ENCODE measurements around the gene COQ10A. TPM values are rescaled to one million over a fixed set of nuclear protein-coding genes. Genes with fewer than 3 reads are reported as not detected.

COQ10A gene
- total and polyA plus RNA-seq, 9 of the 15 experiments (the other 6 are each of a cell fraction or from before 2014, with no cell fraction given): 3.1 to 26.4 (median 12.7) TPM

DNA sequence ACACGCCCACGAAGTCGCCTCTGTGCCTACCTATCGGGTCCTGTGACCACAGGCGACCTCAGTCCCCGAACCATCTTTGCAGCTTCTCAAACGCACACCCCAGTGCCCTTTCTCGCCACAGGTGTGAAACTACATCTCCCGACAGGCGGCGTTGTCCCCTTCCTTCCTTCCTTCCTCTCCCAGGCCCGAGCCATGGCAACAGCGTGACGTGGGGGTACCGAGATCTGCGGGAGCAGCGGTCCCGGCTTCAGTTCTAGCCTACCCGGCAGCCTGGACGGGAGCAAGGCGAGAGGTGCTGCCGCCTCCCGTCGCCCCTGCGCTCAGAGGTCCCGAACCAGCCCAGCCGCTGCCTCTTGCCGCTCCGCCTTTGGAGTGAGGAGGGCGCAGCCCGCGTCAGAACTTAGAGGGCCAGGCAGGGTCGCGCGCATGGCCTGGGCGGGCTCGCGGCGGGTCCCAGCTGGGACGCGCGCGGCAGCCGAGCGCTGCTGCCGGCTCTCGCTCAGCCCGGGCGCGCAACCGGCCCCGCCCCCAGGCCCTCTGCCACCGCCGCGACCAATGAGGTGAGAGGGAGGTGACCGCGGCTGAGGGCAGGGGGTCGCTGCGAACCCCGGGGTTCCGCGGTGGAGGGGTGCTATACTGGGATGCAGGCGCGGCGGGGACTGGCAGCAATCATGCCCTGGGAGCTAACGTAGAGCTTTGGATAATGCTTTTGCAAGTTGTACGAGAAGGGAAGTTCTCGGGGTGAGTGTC is at the start of gene COQ10A (continued):
- TF ChIP-seq NR2C1 (IDR thresholded peaks at IDR 0.05): peak; percentile 12; the same call in 1 of the 2 replicates
- TF ChIP-seq NR2C1 (tag; IDR thresholded peaks at IDR 0.05): peak; percentile 59
- TF ChIP-seq POLR2H (tag; IDR thresholded peaks at IDR 0.05; ENCODE audit: low read depth): peak; percentile 62; the same call in 1 of the 2 replicates
- TF ChIP-seq CHD4 (IDR thresholded peaks at IDR 0.05; ENCODE audit: insufficient read depth, insufficient replicate concordance, low read depth, low read length, poor library complexity, severe bottlenecking): no peak
- TF ChIP-seq PHB2 (IDR thresholded peaks at IDR 0.05; ENCODE audit: low read depth): no peak
- TF ChIP-seq ATF1 (CRISPR knock-in tag; IDR thresholded peaks at IDR 0.05): peak; percentile 8; the same call in 1 of the 2 replicates
- peak; percentile 94 for TF ChIP-seq ATF1 (tag; IDR thresholded peaks at IDR 0.05)
- TF ChIP-seq SMARCC2 (IDR thresholded peaks at IDR 0.05; ENCODE audit: low read depth): no peak
- TF ChIP-seq THRAP3 (IDR thresholded peaks at IDR 0.05; ENCODE audit: borderline replicate concordance): no peak
- peak; percentile 81 for TF ChIP-seq ZNF583 (CRISPR knock-in tag; IDR thresholded peaks at IDR 0.05)
- TF ChIP-seq, protein P1, sequence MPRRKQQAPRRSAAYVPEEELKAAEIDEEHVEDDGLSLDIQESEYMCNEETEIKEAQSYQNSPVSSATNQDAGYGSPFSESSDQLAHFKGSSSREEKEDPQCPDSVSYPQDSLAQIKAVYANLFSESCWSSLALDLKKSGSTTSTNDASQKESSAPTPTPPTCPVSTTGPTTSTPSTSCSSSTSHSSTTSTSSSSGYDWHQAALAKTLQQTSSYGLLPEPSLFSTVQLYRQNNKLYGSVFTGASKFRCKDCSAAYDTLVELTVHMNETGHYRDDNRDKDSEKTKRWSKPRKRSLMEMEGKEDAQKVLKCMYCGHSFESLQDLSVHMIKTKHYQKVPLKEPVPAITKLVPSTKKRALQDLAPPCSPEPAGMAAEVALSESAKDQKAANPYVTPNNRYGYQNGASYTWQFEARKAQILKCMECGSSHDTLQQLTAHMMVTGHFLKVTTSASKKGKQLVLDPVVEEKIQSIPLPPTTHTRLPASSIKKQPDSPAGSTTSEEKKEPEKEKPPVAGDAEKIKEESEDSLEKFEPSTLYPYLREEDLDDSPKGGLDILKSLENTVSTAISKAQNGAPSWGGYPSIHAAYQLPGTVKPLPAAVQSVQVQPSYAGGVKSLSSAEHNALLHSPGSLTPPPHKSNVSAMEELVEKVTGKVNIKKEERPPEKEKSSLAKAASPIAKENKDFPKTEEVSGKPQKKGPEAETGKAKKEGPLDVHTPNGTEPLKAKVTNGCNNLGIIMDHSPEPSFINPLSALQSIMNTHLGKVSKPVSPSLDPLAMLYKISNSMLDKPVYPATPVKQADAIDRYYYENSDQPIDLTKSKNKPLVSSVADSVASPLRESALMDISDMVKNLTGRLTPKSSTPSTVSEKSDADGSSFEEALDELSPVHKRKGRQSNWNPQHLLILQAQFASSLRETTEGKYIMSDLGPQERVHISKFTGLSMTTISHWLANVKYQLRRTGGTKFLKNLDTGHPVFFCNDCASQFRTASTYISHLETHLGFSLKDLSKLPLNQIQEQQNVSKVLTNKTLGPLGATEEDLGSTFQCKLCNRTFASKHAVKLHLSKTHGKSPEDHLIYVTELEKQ (CRISPR knock-in tag; IDR thresholded peaks at IDR 0.05): no peak
- TF ChIP-seq SRF (CRISPR knock-in tag; IDR thresholded peaks at IDR 0.05): no peak
- peak; percentile 91 for TF ChIP-seq RFX1 (IDR thresholded peaks at IDR 0.05)
- no peak for TF ChIP-seq PHB (CRISPR knock-in tag; IDR thresholded peaks at IDR 0.05)
- no peak for TF ChIP-seq NCOR1 (IDR thresholded peaks at IDR 0.05)
- TF ChIP-seq, protein P2, sequence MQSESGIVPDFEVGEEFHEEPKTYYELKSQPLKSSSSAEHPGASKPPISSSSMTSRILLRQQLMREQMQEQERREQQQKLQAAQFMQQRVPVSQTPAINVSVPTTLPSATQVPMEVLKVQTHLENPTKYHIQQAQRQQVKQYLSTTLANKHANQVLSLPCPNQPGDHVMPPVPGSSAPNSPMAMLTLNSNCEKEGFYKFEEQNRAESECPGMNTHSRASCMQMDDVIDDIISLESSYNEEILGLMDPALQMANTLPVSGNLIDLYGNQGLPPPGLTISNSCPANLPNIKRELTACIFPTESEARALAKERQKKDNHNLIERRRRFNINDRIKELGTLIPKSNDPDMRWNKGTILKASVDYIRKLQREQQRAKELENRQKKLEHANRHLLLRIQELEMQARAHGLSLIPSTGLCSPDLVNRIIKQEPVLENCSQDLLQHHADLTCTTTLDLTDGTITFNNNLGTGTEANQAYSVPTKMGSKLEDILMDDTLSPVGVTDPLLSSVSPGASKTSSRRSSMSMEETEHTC (IDR thresholded peaks at IDR 0.05): no peak
- TF ChIP-seq ZNF445 (CRISPR knock-in tag; IDR thresholded peaks at IDR 0.05; ENCODE audit: low read depth): no peak
- TF ChIP-seq, protein P3, sequence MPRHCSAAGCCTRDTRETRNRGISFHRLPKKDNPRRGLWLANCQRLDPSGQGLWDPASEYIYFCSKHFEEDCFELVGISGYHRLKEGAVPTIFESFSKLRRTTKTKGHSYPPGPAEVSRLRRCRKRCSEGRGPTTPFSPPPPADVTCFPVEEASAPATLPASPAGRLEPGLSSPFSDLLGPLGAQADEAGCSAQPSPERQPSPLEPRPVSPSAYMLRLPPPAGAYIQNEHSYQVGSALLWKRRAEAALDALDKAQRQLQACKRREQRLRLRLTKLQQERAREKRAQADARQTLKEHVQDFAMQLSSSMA (CRISPR knock-in tag; IDR thresholded peaks at IDR 0.05): no peak
- TF ChIP-seq NFYB (IDR thresholded peaks at IDR 0.05; ENCODE audit: extremely low read depth, insufficient read length): peak; percentile 40
- no peak for TF ChIP-seq GTF2F1 (IDR thresholded peaks at IDR 0.05; ENCODE audit: low read depth, low read length)
- TF ChIP-seq, protein P4, sequence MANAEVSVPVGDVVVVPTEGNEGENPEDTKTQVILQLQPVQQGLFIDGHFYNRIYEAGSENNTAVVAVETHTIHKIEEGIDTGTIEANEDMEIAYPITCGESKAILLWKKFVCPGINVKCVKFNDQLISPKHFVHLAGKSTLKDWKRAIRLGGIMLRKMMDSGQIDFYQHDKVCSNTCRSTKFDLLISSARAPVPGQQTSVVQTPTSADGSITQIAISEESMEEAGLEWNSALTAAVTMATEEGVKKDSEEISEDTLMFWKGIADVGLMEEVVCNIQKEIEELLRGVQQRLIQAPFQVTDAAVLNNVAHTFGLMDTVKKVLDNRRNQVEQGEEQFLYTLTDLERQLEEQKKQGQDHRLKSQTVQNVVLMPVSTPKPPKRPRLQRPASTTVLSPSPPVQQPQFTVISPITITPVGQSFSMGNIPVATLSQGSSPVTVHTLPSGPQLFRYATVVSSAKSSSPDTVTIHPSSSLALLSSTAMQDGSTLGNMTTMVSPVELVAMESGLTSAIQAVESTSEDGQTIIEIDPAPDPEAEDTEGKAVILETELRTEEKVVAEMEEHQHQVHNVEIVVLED (CRISPR knock-in tag; IDR thresholded peaks at IDR 0.05): peak; percentile 21
- no peak for TF ChIP-seq CHCHD3 (CRISPR knock-in tag; IDR thresholded peaks at IDR 0.05)
- TF ChIP-seq ILF3 (IDR thresholded peaks at IDR 0.05; ENCODE audit: borderline replicate concordance): no peak
- no peak for TF ChIP-seq E2F3 (CRISPR knock-in tag; IDR thresholded peaks at IDR 0.05)

Measured in K562 (cell line).